MM.1S (cell line): ENCODE measurements around the gene DDX20.

Experiments
- EZH2 ChIP-seq: fragments of 300-600 bp; sonication (generic); optimal IDR thresholded peaks from 2 replicates; pipeline ENCODE3; 2017; ENCODE audit warnings: low read depth, mild to moderate bottlenecking, antibody characterized with exemption, low read length, mixed read lengths
- TF ChIP-seq, protein P1 (sequence below): fragments of 300-600 bp; sonication (generic); IDR thresholded peaks from 2 replicates; pipeline ENCODE4 v1.5.1; 2016; ENCODE audit warnings: antibody characterized with exemption, low read length, mixed read lengths

DNA sequence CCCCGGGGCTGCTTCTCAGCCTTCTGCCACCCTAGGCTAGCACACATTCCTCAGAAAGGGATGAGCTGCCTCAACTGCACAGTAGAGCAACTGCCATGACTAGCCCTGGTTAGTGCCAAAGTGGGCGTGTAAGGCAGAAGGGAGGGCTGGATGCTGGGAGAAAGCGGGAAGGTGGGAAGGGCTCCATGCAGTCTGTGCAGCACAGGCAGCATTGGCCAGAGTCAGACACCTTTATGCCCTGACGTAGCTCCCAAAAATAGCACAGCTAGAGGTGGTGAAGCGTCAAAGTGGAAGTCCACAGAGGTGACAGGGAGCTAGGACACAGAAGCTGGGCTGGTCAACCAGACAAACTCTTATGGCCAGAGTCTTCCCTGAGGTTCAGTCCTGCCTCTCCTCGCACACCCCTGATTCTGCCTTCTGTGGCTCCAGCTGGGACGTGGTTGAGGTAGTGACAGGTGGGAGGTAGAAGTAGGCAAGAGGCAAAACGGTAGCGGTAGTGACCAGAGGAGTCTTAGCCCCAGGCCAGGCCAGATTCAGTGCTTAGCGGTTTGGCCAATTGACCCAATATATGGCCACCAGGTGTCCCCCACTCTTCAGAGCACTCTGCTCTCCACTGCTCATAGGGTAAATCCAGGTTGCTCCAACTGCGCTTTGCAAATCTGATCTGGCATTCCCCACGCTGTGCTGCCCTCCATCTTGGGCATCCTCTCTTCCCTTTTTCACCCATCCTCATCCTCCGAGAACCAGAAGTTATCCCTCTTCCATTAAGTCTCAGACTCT lies 45.6 kb downstream of the DDX20 start:
- TF ChIP-seq, protein P1, sequence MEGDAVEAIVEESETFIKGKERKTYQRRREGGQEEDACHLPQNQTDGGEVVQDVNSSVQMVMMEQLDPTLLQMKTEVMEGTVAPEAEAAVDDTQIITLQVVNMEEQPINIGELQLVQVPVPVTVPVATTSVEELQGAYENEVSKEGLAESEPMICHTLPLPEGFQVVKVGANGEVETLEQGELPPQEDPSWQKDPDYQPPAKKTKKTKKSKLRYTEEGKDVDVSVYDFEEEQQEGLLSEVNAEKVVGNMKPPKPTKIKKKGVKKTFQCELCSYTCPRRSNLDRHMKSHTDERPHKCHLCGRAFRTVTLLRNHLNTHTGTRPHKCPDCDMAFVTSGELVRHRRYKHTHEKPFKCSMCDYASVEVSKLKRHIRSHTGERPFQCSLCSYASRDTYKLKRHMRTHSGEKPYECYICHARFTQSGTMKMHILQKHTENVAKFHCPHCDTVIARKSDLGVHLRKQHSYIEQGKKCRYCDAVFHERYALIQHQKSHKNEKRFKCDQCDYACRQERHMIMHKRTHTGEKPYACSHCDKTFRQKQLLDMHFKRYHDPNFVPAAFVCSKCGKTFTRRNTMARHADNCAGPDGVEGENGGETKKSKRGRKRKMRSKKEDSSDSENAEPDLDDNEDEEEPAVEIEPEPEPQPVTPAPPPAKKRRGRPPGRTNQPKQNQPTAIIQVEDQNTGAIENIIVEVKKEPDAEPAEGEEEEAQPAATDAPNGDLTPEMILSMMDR, result no peak
- no peak for TF ChIP-seq EZH2
